GM12878 (cell line): ENCODE measurements around the gene ZNF41. TPM values are rescaled to one million over a fixed set of nuclear protein-coding genes. Genes with fewer than 3 reads are reported as not detected.

ENCODE experiments used
- ATAC-seq: fragments of 200-7000 bp; cut with Tn5 transposase; 3 replicates; pipeline ENCODE4 v1.9.1; 2020; ENCODE audit warnings: mild to moderate bottlenecking, moderate library complexity
- BruUV-seq: library from RNA; stranded (reverse); fragments of 400-500 nt; replicated peaks from 2 replicates; lab custom pipeline; 2021; lab: Mats Ljungman, UMichigan
- CTCF ChIA-PET: fragments of 300-600 bp; sonication (Branson Sonifier 250); formaldehyde crosslinking; extraction: SDS; loops from one replicate; lab custom pipeline; 2021; ENCODE audit warnings: inconsistent platforms; lab: Yijun Ruan, JAX
- POLR2A ChIA-PET: fragments of 350-600 bp; formaldehyde crosslinking; extraction: SDS; loops from one replicate; lab custom pipeline; 2021; ENCODE audit warnings: inconsistent platforms; lab: Charles Lee
- RAD21 ChIA-PET: fragments of 300-600 bp; sonication (Branson Sonifier 250); formaldehyde crosslinking; loops from one replicate; lab custom pipeline; 2023; ENCODE audit warnings: antibody characterized with exemption; ENCODE audit not compliant: unreplicated experiment; lab: Charles Lee
- SMC1A ChIA-PET: fragments of 300-600 bp; sonication (Branson Sonifier 250); formaldehyde crosslinking; loops from one replicate; lab custom pipeline; 2023; ENCODE audit not compliant: unreplicated experiment, uncharacterized antibody; lab: Charles Lee
- DNase-seq: peaks from one replicate; pipeline ENCODE4 v3.0.0-alpha.2; 2011; ENCODE audit warnings: low read depth, low spot score
- FAIRE-seq: peaks from 3 replicates; lab custom pipeline; 2011; peaks lifted over from hg19 to GRCh38; lab: Jason Lieb, UNC
- H2AFZ ChIP-seq: 2 replicates; pipeline ENCODE4 v1.6.0; 2011; ENCODE audit warnings: low read depth, low read length, control low read depth; ENCODE audit not compliant: control insufficient read depth
- H3K27ac ChIP-seq: 2 replicates; pipeline ENCODE4 v1.5.1; 2011; ENCODE audit warnings: control low read depth; ENCODE audit not compliant: control insufficient read depth, insufficient read depth
- H3K27me3 ChIP-seq, 2 experiments: replicated peaks in 1 of 2; 2 replicates each; pipeline versions ENCODE4 v1.6.0 to v1.6.1; 2011; ENCODE audit warnings: low read length in 1 of 2; ENCODE audit not compliant: control insufficient read depth in 2 of 2, insufficient read depth in 2 of 2
- H3K36me3 ChIP-seq, 2 experiments: 2 replicates each; pipeline ENCODE4 v1.5.1; 2011; ENCODE audit warnings: low read length in 1 of 2; ENCODE audit not compliant: control insufficient read depth in 2 of 2, insufficient read depth in 2 of 2
- H3K4me1 ChIP-seq: 2 replicates; pipeline ENCODE4 v1.6.1; 2011; ENCODE audit warnings: mild to moderate bottlenecking, low read length, moderate library complexity, mixed read lengths; ENCODE audit not compliant: control insufficient read depth, insufficient read depth
- H3K4me2 ChIP-seq: 2 replicates; pipeline ENCODE4 v1.6.0; 2011; ENCODE audit warnings: control low read depth; ENCODE audit not compliant: control insufficient read depth, insufficient read depth
- H3K4me3 ChIP-seq: fragments of 200-600 bp; sonication (generic); 2 replicates; pipeline ENCODE4 v1.5.1; 2016
- H3K79me2 ChIP-seq: 2 replicates; pipeline ENCODE4 v1.6.0; 2011; ENCODE audit warnings: low read length; ENCODE audit not compliant: control insufficient read depth, insufficient read depth
- H3K9ac ChIP-seq: 2 replicates; pipeline ENCODE4 v1.8.0; 2011; ENCODE audit warnings: low read length, control low read depth, mixed read lengths; ENCODE audit not compliant: control insufficient read depth, insufficient read depth
- H3K9me3 ChIP-seq: replicated peaks from 3 replicates; pipeline ENCODE4 v1.5.1; 2011; ENCODE audit warnings: mild to moderate bottlenecking, low read length; ENCODE audit not compliant: control insufficient read depth, insufficient read depth
- H4K20me1 ChIP-seq: 2 replicates; pipeline ENCODE4 v1.6.0; 2011; ENCODE audit not compliant: control insufficient read depth, insufficient read depth
- JUNB ChIP-seq: IDR thresholded peaks from 2 replicates; pipeline ENCODE4 v1.6.1; 2016; ENCODE audit warnings: antibody characterized with exemption, mild to moderate bottlenecking
- MYC ChIP-seq: IDR thresholded peaks from 2 replicates; pipeline ENCODE4 v1.6.1; 2011; ENCODE audit warnings: mild to moderate bottlenecking, low read length, moderate library complexity, inconsistent platforms; ENCODE audit not compliant: insufficient read depth, insufficient replicate concordance, insufficient read length, severe bottlenecking
- PAX8 ChIP-seq: fragments of 450-650 bp; IDR thresholded peaks from 2 replicates; pipeline ENCODE4 v1.6.1; 2017; ENCODE audit warnings: mild to moderate bottlenecking, moderate library complexity
- ZZZ3 ChIP-seq: IDR thresholded peaks from 2 replicates; pipeline ENCODE4 v1.6.1; 2011; ENCODE audit warnings: low read depth; ENCODE audit not compliant: control insufficient read depth, insufficient read length
- WGBS: methylation state at CpG from one replicate; pipeline ENCODE4 v1.1.6; 2016; ENCODE audit warnings: low lambda C conversion rate; ENCODE audit not compliant: insufficient replicate concordance, insufficient coverage; ENCODE audit errors: missing lambda C conversion rate; 5-methylcytosine and 5-hydroxymethylcytosine counted together
- in situ Hi-C: fragments of 300-500 bp; cut with MboI; formaldehyde crosslinking; loops from 9 replicates; pipeline ENCODE4 v1.14.3; 2018; ENCODE audit warnings: mixed read lengths
- intact Hi-C: fragments of 100-400 bp; cut with micrococcal nuclease; formaldehyde crosslinking; loops from one replicate; pipeline ENCODE4 v1.14.2; 2022; ENCODE audit not compliant: unreplicated experiment
- polyA plus RNA-seq, 11 experiments: library from polyadenylated mRNA; depleted of rRNA in 4 of 11; unstranded in 6 of 11; stranded (reverse) in 5 of 11; fragments of >200 nt; fragmentation: Nextera tagmentation in 4 of 11; fragmentation: Illumina TruSeq in 1 of 11; extraction: Ambion mirVana in 4 of 11; extraction: Trizol in 1 of 11; gene quantifications; 1 replicate in 1 of 11; 2 replicates in 10 of 11; pipeline versions ENCODE4 v1.2.1 to v1.2.3, GENCODE V29; 2011 to 2016; ENCODE audit warnings: inconsistent platforms in 2 of 11, missing spikeins in 2 of 11, low read depth in 1 of 11
- total RNA-seq, 4 experiments: library from RNA; depleted of rRNA in 3 of 4; stranded (reverse); fragments of >200 nt in 3 of 4; fragmentation: Illumina TruSeq in 1 of 4; extraction: Trizol in 1 of 4; gene quantifications; 2 replicates each; pipeline versions ENCODE4 v1.2.1 to v1.2.3, GENCODE V29; 2013 to 2021
- TF ChIP-seq, protein P1 (sequence below): fragments of 450-650 bp; IDR thresholded peaks from 2 replicates; pipeline ENCODE4 v1.6.1; 2017; ENCODE audit warnings: mild to moderate bottlenecking, moderate library complexity

Gene ZNF41
- total and polyA plus RNA-seq, 10 of the 15 experiments (the other 5 are each of a cell fraction or from before 2014, with no cell fraction given): 0.95 to 10.6 (median 7.5) TPM

DNA sequence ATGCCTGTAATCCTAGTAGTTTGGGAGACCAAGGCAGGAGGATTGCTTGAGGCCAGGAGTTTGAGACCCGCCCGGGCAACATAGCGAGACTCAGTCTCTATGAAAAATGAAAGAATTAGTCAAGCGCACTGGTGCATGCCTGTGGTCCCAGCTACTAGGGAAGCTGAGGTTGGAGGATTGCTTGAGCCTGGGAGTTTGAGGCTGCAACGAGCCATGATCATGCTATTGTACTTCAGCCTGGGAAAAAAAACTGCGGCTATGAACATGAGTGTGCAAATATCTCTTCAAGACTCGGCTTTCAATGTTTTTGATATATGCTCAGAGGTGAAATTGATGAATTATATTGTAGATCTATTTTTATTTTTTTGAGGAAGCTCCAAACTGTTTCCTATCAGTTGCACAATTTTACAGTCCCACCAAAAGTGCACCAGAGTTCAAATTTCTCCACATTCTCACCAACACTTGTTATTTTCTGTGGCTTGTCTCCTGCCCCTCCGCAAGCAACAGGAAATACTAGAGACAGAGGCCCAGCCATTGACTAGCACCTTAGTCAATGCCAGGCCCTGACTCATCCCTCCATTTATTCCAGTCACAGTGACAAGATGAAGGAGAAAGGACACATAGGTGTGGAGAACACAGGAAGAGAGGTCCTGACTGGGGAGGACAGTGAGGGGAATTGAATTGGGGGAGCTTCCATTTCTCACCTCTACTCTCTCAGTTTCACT lies 33.1 kb upstream of the ZNF41 start:
- ATAC-seq (no peak), DNase-seq (no peak), FAIRE-seq (no peak)
- H3K79me2 ChIP-seq: no peaks in the 10 kb centered on the region
- in situ Hi-C loops: no loop called here
- no peak overlapping the region for H3K4me2 ChIP-seq
- ChIA-PET POLR2A (interaction anchor here (0.5 to 1.0 kb wide), 2 partner anchors 81 to 326 kb away, joined by 3 to 4 read pairs; no protein-coding TSS in a partner anchor), SMC1A (interaction anchor here (1.1 to 3.4 kb wide), 3 partner anchors 16 to 19 kb away, joined by 3 to 15 read pairs (median 7); no protein-coding TSS in a partner anchor), RAD21 (interaction anchor here (1.5 kb wide), 1 partner anchor 7 kb away, joined by 4 read pairs; no protein-coding TSS in a partner anchor), CTCF (interaction anchor here (12.6 kb wide), 1 partner anchor 18 kb away, joined by 178 read pairs; no protein-coding TSS in a partner anchor)
- no TSS peak for BruUV-seq
- H3K9ac ChIP-seq: no peak overlapping the region
- H3K9me3 ChIP-seq: no peaks in the 10 kb centered on the region
- no peaks in the 10 kb centered on the region for H3K36me3 ChIP-seq
- no peak overlapping the region for H2AFZ ChIP-seq
- H3K4me3 ChIP-seq: no peak overlapping the region
- WGBS: 73% methylated on average over 8 of the region's 8 CpGs
- intact Hi-C loops: no loop called here
- H3K27ac ChIP-seq: no peak overlapping the region
- no peaks in the 10 kb centered on the region for H3K27me3 ChIP-seq
- no peaks in the 10 kb centered on the region for H4K20me1 ChIP-seq
- TF ChIP-seq JUNB (no peak), MYC (no peak), PAX8 (no peak), ZZZ3 (no peak)
- TF ChIP-seq, protein P1, sequence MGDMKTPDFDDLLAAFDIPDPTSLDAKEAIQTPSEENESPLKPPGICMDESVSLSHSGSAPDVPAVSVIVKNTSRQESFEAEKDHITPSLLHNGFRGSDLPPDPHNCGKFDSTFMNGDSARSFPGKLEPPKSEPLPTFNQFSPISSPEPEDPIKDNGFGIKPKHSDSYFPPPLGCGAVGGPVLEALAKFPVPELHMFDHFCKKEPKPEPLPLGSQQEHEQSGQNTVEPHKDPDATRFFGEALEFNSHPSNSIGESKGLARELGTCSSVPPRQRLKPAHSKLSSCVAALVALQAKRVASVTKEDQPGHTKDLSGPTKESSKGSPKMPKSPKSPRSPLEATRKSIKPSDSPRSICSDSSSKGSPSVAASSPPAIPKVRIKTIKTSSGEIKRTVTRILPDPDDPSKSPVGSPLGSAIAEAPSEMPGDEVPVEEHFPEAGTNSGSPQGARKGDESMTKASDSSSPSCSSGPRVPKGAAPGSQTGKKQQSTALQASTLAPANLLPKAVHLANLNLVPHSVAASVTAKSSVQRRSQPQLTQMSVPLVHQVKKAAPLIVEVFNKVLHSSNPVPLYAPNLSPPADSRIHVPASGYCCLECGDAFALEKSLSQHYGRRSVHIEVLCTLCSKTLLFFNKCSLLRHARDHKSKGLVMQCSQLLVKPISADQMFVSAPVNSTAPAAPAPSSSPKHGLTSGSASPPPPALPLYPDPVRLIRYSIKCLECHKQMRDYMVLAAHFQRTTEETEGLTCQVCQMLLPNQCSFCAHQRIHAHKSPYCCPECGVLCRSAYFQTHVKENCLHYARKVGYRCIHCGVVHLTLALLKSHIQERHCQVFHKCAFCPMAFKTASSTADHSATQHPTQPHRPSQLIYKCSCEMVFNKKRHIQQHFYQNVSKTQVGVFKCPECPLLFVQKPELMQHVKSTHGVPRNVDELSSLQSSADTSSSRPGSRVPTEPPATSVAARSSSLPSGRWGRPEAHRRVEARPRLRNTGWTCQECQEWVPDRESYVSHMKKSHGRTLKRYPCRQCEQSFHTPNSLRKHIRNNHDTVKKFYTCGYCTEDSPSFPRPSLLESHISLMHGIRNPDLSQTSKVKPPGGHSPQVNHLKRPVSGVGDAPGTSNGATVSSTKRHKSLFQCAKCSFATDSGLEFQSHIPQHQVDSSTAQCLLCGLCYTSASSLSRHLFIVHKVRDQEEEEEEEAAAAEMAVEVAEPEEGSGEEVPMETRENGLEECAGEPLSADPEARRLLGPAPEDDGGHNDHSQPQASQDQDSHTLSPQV: no peak
- H3K4me1 ChIP-seq: no peaks in the 10 kb centered on the region
